SHP77 (cell line): ENCODE measurements around the gene PLXNC1.

Experiments used
- DNase-seq, 2 experiments: peaks; one replicate each; lab custom pipeline; 2025; lab: John Stamatoyannopoulos, UW

The PLXNC1 gene

GRCh38 chr12:94157981-94158411 lies 9.6 kb downstream of the PLXNC1 start:
- DNase-seq = peak; percentile 15 to 37

DNA sequence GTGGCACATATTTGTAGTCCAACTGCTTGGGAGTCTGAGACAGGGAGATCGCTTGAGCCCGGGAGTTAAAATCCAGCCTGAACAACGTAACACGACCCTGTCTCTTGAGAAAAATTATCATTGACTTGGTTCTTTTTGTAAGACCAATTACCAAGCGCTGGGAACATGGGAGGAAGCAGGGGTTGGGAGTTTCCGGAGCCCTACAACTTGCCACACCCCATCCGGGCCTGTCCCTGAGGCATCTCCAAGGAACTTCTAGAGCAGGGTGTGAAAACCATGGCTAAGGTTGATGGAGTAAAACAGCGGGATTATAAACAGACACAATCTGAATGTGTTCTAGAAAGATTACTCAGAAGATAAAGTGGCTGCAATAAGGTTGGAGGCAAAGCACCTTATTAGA lies 10.3 kb downstream of the PLXNC1 start:
- DNase-seq = no peak

DNA sequence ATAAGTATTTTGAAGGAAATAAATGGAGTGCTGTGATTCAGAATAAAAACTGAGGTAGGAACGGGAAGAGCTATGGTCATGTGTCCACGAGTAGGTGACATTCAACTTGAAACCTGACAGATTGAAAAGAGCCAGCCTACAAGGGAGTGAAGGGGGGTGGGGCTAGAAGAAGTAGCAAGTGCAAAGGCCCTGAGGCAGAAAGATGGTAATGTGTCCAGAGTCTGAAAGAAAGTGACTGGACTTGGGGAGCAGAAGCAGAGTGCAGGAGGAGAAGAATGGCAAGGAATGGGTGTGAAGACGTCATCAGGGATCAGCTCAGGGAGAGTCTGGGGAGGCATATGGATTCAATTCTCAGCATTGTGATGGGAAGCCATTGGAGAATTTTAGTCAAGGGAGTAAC lies 13.7 kb downstream of the PLXNC1 start:
- DNase-seq = no peak

GRCh38 chr12:94163850-94164249 lies 15.5 kb downstream of the PLXNC1 start:
- DNase-seq = no peak

GRCh38 chr12:94165138-94165537 lies 16.8 kb downstream of the PLXNC1 start:
- no peak for DNase-seq

DNA sequence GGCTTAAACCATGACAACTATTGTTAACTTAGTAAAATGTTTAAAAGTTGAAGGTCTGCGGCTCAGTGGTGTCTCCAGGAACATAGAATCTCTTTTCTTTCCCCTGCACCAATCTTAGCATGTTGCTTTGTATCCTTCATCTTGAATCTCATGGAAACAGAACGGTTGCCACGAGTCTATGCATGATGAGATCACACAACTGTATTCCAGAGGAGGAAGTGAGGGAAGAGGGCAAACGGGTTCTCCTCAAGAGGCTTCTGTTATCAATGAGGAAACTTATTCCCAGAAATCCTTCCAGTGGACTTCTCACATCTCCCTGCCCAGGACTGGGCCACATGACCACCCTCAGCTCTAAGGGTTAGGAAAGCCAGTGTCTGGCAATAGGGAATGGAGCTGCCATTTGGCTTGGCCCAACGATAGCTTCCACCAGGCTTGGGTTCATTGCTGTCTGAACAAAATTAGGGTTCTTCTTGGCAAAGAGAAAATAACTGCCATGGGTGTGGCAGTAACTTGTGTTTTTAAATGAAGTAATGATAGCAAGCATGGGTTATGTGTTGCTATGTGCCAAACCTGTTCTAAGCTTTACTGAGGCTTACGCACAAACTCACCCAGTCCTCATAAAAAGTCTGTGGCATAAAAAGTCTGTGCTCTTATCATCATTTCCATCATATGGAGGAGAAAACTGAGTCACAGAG lies 17.4 kb downstream of the PLXNC1 start:
- no peak for DNase-seq

GRCh38 chr12:94167071-94167755 lies 18.8 kb downstream of the PLXNC1 start:
- no peak for DNase-seq

GRCh38 chr12:94167756-94168416 lies 19.5 kb downstream of the PLXNC1 start:
- no peak for DNase-seq

DNA sequence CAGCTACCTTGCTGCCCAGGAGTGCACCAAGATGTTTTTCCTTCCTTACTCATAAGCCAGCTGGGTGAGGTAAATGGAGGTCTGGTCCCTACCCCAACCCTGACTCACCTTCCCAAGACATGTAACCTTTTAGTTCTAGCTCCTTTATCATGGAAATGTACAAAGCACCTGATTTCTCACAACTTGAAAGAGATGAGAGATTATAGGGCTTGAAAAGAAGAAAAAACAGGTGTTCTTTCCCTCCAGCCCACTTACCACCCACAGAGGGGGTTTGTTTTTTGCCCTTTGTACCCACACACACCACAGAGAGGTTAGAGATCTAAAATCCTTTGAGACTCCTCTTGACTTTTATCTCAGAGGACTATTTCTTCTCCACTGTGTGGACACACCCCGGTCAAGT lies 21.1 kb downstream of the PLXNC1 start:
- no peak for DNase-seq

- no peak for DNase-seq
Observed at GRCh38 chr12:94169966-94170689, 21.8 kb downstream of the PLXNC1 start.

- DNase-seq = no peak
Observed at GRCh38 chr12:94170690-94171594, 22.6 kb downstream of the PLXNC1 start.

DNA sequence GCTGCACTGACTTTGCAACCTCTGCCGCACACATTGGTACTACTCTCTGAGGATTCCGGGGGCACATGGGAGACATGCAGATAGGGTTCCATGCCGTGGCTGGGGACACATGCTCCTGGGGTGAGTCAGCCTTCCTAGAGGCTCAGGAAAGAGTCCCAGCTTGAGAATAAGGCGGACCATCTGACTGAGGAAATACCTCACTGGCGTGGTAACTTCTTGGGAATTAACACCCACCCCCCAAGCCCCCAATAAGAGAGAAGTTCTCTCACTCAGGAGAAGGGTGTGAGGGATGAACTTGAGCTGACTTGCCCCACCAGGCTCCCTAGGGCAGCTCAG lies 23.2 kb downstream of the PLXNC1 start:
- no peak for DNase-seq

- DNase-seq = no peak
Observed at GRCh38 chr12:94172031-94172430, 23.7 kb downstream of the PLXNC1 start.

DNA sequence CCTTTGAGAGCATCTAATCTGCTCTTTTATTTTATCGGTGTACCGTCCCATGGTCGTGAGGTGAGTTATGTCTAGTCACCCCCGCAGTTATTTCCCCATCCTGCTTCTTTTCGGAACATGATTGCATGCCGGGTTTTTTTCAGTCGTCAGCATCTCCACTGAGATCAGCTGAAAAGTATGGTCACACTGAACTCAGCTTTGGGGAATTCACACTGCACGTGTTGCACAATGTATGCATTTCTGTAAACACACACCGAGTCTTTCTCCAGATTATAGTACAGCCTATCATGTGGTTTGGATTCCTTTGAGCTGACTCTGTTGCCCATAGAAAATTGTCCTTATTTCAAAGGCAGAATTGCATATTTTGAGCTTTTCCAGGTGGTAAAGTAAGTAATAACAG lies 24.6 kb downstream of the PLXNC1 start:
- no peak for DNase-seq

- DNase-seq = no peak
Observed at GRCh38 chr12:94173660-94174265, 25.4 kb downstream of the PLXNC1 start.

- no peak for DNase-seq
Observed at GRCh38 chr12:94174576-94174975, 26.2 kb downstream of the PLXNC1 start.

DNA sequence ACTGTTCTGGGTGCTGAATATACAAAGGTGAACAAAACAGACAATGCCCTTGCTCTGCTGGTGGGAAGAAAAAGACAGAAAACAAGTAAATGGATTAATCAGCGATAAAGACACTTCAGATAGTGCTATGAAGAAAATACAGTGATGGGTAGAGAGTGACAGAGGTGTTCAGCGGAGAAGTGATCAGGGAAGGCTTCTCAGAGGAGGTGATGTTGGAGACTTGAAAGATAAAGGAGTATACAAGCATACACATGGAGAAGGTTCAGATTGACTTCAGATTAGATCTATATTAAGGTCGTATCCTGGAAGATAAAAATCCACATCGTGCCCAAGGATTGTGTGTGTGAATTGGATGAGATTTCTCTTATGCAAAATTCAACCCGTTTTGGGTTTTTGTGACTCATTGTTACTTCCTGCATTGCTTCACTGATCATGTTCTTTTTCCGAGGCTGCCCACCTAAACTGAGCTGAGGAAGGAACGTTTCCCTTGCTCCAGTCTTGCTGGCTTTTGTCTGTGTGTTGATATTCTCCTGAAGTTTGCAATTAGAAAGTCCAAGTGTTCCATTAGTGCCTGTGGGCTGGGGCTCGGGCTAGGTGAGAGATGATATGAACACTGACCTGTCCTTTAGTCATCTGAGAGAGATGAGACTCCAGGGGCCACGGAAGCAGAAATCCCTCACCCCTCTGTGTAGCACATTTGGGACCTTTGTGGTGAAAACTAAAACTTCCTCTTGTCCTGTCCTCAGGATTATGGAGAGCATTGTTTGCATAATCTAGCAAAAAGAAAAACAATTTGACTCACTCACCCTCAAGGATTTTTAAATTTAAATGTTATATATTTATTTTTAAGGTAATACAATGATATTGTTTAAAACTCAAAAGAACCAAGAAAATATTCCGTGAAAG lies 27.6 kb downstream of the PLXNC1 start:
- DNase-seq = no peak

GRCh38 chr12:94178054-94178453 lies 29.7 kb downstream of the PLXNC1 start:
- no peak for DNase-seq

DNA sequence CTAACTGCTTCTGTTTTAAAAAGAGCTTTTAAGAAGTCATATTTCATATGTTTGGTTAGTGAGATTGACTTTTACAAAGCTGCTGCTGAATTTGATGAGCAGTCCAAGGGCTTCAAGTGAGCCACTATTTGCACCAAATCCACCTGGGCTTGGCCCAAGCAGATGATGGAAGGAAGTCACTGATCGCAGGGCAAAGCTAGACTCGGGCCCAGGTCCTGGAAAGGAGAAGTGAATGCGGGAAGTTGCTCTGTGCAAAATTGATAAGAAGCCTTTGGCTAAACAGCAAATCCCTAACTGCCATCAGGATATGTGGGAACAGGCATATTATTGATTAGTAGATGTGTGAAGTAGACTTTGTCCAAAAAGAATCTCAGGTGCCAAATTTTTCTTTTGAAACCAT lies 30.5 kb downstream of the PLXNC1 start:
- DNase-seq = no peak

DNA sequence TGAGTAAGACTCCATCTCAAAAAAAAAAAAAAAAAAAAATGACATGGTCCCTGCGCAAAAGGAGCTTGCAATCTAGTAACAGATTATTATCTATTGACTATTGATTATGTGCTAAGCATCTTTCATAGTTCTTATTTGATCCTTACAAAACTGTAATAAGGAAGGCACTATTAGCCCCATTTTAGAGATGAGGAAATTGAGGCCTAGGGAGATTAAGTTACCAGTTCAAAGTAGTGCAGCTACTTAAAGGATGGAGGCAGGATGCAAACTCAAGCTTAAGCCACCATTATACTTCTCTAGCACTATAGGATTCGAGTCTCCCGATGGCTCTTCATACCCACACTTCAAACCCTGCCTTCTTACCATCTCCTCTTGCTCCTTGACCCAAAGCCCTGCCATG lies 31.3 kb downstream of the PLXNC1 start:
- DNase-seq = no peak
